ENCODE measurements around the gene B3GALNT1. TPM values are rescaled to one million over a fixed set of nuclear protein-coding genes. Genes with fewer than 3 reads are reported as not detected.

B3GALNT1 gene
- total RNA-seq, 1 experiment from 2014 or later, result 13.2 TPM

DNA sequence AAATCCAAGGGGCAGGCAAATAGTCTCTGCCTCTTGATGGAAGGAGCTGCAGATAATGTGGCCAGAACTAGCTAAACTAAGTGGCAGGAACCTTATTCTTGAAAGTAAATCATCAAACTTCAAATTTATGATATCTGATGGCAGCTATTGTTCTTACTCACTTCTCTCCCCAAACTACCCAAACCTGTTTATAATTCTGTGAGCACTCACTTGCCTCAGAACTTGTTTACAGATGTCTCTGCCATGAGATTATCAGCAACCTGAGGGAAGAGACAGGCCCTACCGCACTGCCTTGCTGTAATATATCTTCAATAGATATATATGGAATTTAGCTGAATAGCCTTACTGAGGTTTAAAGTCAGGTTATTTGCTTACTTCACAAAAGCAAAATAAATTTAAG, 2.2 kb upstream of the B3GALNT1 start:
- no peak overlapping the region for H2BK20ac ChIP-seq (ENCODE audit: low read depth, low read length, poor library complexity, severe bottlenecking)
- H2AK5ac ChIP-seq (ENCODE audit: insufficient read length, low read length), result no peak overlapping the region
- no peak overlapping the region for H3K4ac ChIP-seq (ENCODE audit: low read depth, low read length)
- H3K14ac ChIP-seq (ENCODE audit: insufficient read depth, low read length), result no peak overlapping the region
- peaks cover 8% of the 10 kb centered on the region for H3K23me2 ChIP-seq (ENCODE audit: insufficient read length, low read depth, low read length, poor library complexity, severe bottlenecking)
- H3K4me1 ChIP-seq (ENCODE audit: insufficient read depth, low read length), result no peaks in the 10 kb centered on the region
- no peaks in the 10 kb centered on the region for H3K79me1 ChIP-seq (ENCODE audit: insufficient read depth, low read depth, low read length, poor library complexity, severe bottlenecking)
- Mint-ChIP-seq H3K4me1 (peaks cover 6 to 15% of the 10 kb centered on the region in 2 experiments), H3K4me3 (no peak overlapping the region), H3K27ac (no peak overlapping the region), H3K36me3 (ENCODE audit: insufficient read depth in 1 of 3, low read depth in 3 of 3) (peaks cover 0 to 15% (median 3%) of the 10 kb centered on the region in 3 experiments; a peak in 5 of 7 replicates), H3K9me3 (peaks cover 2 to 10% of the 10 kb centered on the region in 2 experiments; a peak in 2 of 5 replicates), H3K27me3 (ENCODE audit: low read depth) (peaks cover 25% of the 10 kb centered on the region)
- no peaks in the 10 kb centered on the region for H4K20me1 ChIP-seq (ENCODE audit: control insufficient read depth, insufficient read depth, insufficient read length)
- H4K5ac ChIP-seq (ENCODE audit: insufficient read length, low read depth, low read length), result no peak overlapping the region
- no peak overlapping the region for H2BK5ac ChIP-seq (ENCODE audit: insufficient read length, low read length)
- no CpG with 5 or more reads among the region's 1 CpG for WGBS (ENCODE audit: extremely low coverage, insufficient read length, low lambda C conversion rate)
- no peaks in the 10 kb centered on the region for H3K9me3 ChIP-seq (ENCODE audit: control insufficient read depth, low read depth, low read length)
- H4K8ac ChIP-seq (replicated peaks; ENCODE audit: insufficient read length, low read depth, low read length), result no peak overlapping the region
- H3K18ac ChIP-seq (ENCODE audit: insufficient read length, low read depth, low read length), result no peak overlapping the region
- H3K56ac ChIP-seq (ENCODE audit: insufficient read length, low read depth, low read length), result no peak overlapping the region
- no peak overlapping the region for H3K9ac ChIP-seq (ENCODE audit: extremely low read depth, insufficient read length, low read length)
- no peak overlapping the region for H4K91ac ChIP-seq (ENCODE audit: insufficient read length, low read depth, low read length)
- H3K23ac ChIP-seq (ENCODE audit: insufficient read length, low read depth, low read length), result no peak overlapping the region
- H2BK15ac ChIP-seq (ENCODE audit: low read depth, low read length), result no peak overlapping the region
- H3T11ph ChIP-seq (ENCODE audit: low read length), result no peak overlapping the region
- H2BK12ac ChIP-seq (ENCODE audit: insufficient read length, low read depth, low read length), result no peak overlapping the region
- no peak overlapping the region for H2AFZ ChIP-seq (ENCODE audit: low read length)
- H3K79me2 ChIP-seq (ENCODE audit: insufficient read depth, low read length), result no peaks in the 10 kb centered on the region
- H3K27ac ChIP-seq (ENCODE audit: insufficient read length, low read depth, low read length), result no peak overlapping the region
- no peak overlapping the region for H2BK120ac ChIP-seq (ENCODE audit: low read depth, low read length, poor library complexity, severe bottlenecking)
- H3K4me2 ChIP-seq (ENCODE audit: insufficient read depth, insufficient read length, low read length), result no peak overlapping the region
- no peak for DNase-seq
- peaks cover 3% of the 10 kb centered on the region; the same call in 1 of the 2 replicates for H3K27me3 ChIP-seq (ENCODE audit: insufficient read depth, low read length)
- TF ChIP-seq, protein P1, sequence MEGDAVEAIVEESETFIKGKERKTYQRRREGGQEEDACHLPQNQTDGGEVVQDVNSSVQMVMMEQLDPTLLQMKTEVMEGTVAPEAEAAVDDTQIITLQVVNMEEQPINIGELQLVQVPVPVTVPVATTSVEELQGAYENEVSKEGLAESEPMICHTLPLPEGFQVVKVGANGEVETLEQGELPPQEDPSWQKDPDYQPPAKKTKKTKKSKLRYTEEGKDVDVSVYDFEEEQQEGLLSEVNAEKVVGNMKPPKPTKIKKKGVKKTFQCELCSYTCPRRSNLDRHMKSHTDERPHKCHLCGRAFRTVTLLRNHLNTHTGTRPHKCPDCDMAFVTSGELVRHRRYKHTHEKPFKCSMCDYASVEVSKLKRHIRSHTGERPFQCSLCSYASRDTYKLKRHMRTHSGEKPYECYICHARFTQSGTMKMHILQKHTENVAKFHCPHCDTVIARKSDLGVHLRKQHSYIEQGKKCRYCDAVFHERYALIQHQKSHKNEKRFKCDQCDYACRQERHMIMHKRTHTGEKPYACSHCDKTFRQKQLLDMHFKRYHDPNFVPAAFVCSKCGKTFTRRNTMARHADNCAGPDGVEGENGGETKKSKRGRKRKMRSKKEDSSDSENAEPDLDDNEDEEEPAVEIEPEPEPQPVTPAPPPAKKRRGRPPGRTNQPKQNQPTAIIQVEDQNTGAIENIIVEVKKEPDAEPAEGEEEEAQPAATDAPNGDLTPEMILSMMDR (conservative IDR thresholded peaks at IDR 0.05), result no peak

All from H9 (cell line).